Measurements from ENCODE around the gene PLXNA3.

PLXNA3 gene

GRCh38 chrX:154526901-154527675, 69.0 kb downstream of the PLXNA3 start:
- TF ChIP-seq CTCF (IDR thresholded peaks at IDR 0.05; ENCODE audit: extremely low read depth, missing control alignments), result peak; percentile 5
- DNase-seq (ENCODE audit: low spot score), result peak; percentile 76

Measured in GM20000 (cell line).